HepG2 (cell line): ENCODE data around the gene C16orf95. TPM values are rescaled to one million over a fixed set of nuclear protein-coding genes. Genes with fewer than 3 reads are reported as not detected.

Experiments
- CC2D1A ChIP-seq: sonication (generic); formaldehyde crosslinking; IDR thresholded peaks from 2 replicates; pipeline ENCODE4 v1.8.1; 2023; ENCODE audit warnings: mild to moderate bottlenecking, missing genetic modification reagents
- CEBPG ChIP-seq: IDR thresholded peaks from 2 replicates; pipeline ENCODE4 v1.6.1; 2016
- HOXD1 ChIP-seq: sonication (generic); formaldehyde crosslinking; IDR thresholded peaks from 2 replicates; pipeline ENCODE4 v1.5.0; 2020; ENCODE audit warnings: missing genetic modification reagents
- KDM3A ChIP-seq: IDR thresholded peaks from 2 replicates; pipeline ENCODE4 v1.6.1; 2018; ENCODE audit warnings: low read depth, missing compliant biosample characterization
- MAFG ChIP-seq: sonication (generic); formaldehyde crosslinking; IDR thresholded peaks from 2 replicates; pipeline ENCODE4 v1.5.1; 2020; ENCODE audit warnings: mild to moderate bottlenecking, missing genetic modification reagents
- NCOA2 ChIP-seq: sonication (generic); formaldehyde crosslinking; IDR thresholded peaks from 2 replicates; pipeline ENCODE4 v1.8.0; 2022; ENCODE audit warnings: inconsistent platforms
- NR3C1 ChIP-seq: sonication (generic); formaldehyde crosslinking; IDR thresholded peaks from 2 replicates; pipeline ENCODE4 v1.4.0; 2020; ENCODE audit warnings: missing genetic modification reagents
- SMAD3 ChIP-seq: sonication (generic); formaldehyde crosslinking; IDR thresholded peaks from 2 replicates; pipeline ENCODE4 v1.4.0; 2020; ENCODE audit warnings: missing genetic modification reagents
- SP4 ChIP-seq: sonication (generic); formaldehyde crosslinking; IDR thresholded peaks from 2 replicates; pipeline ENCODE4 v1.8.1; 2023; ENCODE audit warnings: mild to moderate bottlenecking, missing genetic modification reagents
- SRSF9 ChIP-seq: fragments of 200-400 bp; formaldehyde crosslinking; IDR thresholded peaks from 2 replicates; pipeline ENCODE4 v1.6.1; 2018; ENCODE audit warnings: borderline replicate concordance, mild to moderate bottlenecking, low read depth, low read length; ENCODE audit not compliant: insufficient read depth, poor library complexity, severe bottlenecking
- ZBTB20 ChIP-seq: sonication (generic); formaldehyde crosslinking; IDR thresholded peaks from 2 replicates; pipeline ENCODE4 v1.8.1; 2023; ENCODE audit warnings: missing genetic modification reagents, low read depth, mild to moderate bottlenecking, borderline replicate concordance
- ZFP62 ChIP-seq: sonication (generic); formaldehyde crosslinking; IDR thresholded peaks from 2 replicates; pipeline ENCODE4 v1.4.0; 2020; ENCODE audit warnings: missing genetic modification reagents
- ZNF124 ChIP-seq: sonication (generic); formaldehyde crosslinking; IDR thresholded peaks from 2 replicates; pipeline ENCODE4 v1.4.0; 2020; ENCODE audit warnings: missing genetic modification reagents
- ZNF263 ChIP-seq: sonication (generic); formaldehyde crosslinking; IDR thresholded peaks from 2 replicates; pipeline ENCODE4 v1.4.0; 2020; ENCODE audit warnings: missing genetic modification reagents
- ZNF331 ChIP-seq: sonication (generic); formaldehyde crosslinking; IDR thresholded peaks from 2 replicates; pipeline ENCODE4 v1.4.0; 2020; ENCODE audit warnings: missing genetic modification reagents
- ZNF839 ChIP-seq: sonication (generic); formaldehyde crosslinking; IDR thresholded peaks from 2 replicates; pipeline ENCODE4 v1.4.0; 2020; ENCODE audit warnings: missing genetic modification reagents, mild to moderate bottlenecking, borderline replicate concordance
- ZSCAN22 ChIP-seq: sonication (generic); formaldehyde crosslinking; IDR thresholded peaks from 2 replicates; pipeline ENCODE4 v1.4.0; 2020; ENCODE audit warnings: mild to moderate bottlenecking, missing genetic modification reagents
- polyA plus RNA-seq, 8 experiments: library from polyadenylated mRNA; depleted of rRNA in 3 of 8; stranded (reverse) in 7 of 8; unstranded in 1 of 8; fragments of >200 nt; fragmentation: Illumina TruSeq in 4 of 8; extraction: Trizol in 4 of 8; gene quantifications; 2 replicates each; pipeline versions ENCODE4 v1.2.1 to v1.2.3, GENCODE V29; 2011 to 2016; ENCODE audit warnings: low read depth in 4 of 8, missing spikeins in 1 of 8, mixed read lengths in 1 of 8; ENCODE audit not compliant: insufficient read depth in 1 of 8
- total RNA-seq, 5 experiments: library from RNA; depleted of rRNA; stranded (reverse); fragments of >200 nt; fragmentation: Illumina TruSeq; extraction: Trizol; gene quantifications; 2 replicates each; pipeline ENCODE4 v1.2.3, GENCODE V29; 2016; ENCODE audit warnings: low read depth in 1 of 5
- TF ChIP-seq, protein P1 (sequence below): IDR thresholded peaks from 2 replicates; pipeline ENCODE4 v1.6.1; 2012; ENCODE audit warnings: low read depth, low read length, improper control_type of control experiment
- TF ChIP-seq, protein P2 (sequence below): sonication (generic); formaldehyde crosslinking; IDR thresholded peaks from 2 replicates; pipeline ENCODE4 v1.4.0; 2020; ENCODE audit warnings: mild to moderate bottlenecking, missing genetic modification reagents, borderline replicate concordance
- TF ChIP-seq, protein P3 (sequence below): sonication (generic); formaldehyde crosslinking; IDR thresholded peaks from 2 replicates; pipeline ENCODE4 v1.5.0; 2020; ENCODE audit warnings: missing genetic modification reagents
- TF ChIP-seq, protein P4 (sequence below): sonication (generic); formaldehyde crosslinking; IDR thresholded peaks from 2 replicates; pipeline ENCODE4 v1.8.1; 2023; ENCODE audit warnings: mild to moderate bottlenecking, missing genetic modification reagents
- TF ChIP-seq, protein P5 (sequence below): sonication (generic); formaldehyde crosslinking; IDR thresholded peaks from 2 replicates; pipeline ENCODE4 v1.5.0; 2020; ENCODE audit warnings: mild to moderate bottlenecking, missing genetic modification reagents, moderate library complexity

The C16orf95 gene
- total and polyA plus RNA-seq, 2 of the 13 experiments (the other 11 are each of a cell fraction or from before 2014, with no cell fraction given) = 2.8 to 8.6 TPM

DNA sequence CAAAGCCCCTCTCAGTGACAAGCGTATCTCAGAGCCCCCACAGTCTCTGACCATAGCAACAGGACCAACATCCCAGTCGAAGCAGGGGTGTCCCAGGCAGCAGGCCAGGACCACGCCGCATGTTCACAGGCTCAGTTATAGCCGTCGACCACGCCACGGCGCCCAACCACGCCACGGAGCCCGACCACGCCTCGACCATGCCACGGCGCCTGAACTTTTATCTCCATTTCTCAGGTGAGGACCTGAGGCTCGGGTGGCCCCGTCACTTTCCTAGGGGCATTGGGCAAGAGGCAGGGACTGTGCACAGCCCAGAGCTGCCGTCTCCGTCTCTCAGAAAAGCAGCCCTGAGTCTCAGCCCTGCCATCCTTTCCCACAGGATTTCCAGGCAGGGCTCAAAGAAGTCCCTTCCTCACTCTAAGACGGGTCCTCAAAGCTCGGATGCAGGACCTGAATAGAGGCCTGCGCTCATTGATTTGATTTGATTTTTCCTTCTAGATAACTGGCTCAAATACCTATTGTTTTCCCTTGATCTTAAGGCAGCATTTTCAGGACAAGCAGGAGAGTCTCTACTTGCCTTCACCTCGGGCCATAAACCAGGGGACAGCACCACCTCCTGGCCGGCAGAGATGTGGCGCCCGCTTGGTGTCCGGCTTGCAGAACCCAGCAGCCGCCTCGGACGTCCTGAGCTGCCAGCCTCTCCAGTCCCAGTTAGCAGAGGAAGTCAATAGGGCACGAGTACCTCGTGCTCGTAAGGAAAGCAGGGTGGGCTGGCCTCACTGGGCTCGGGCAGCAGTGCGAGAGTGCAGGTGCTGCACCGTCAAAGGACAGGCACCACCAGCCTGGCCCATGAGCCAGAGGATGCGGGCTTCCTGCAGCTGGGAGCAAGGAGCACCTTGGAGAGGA is 38.8 kb downstream of the C16orf95 start (continued):
- TF ChIP-seq, protein P1, sequence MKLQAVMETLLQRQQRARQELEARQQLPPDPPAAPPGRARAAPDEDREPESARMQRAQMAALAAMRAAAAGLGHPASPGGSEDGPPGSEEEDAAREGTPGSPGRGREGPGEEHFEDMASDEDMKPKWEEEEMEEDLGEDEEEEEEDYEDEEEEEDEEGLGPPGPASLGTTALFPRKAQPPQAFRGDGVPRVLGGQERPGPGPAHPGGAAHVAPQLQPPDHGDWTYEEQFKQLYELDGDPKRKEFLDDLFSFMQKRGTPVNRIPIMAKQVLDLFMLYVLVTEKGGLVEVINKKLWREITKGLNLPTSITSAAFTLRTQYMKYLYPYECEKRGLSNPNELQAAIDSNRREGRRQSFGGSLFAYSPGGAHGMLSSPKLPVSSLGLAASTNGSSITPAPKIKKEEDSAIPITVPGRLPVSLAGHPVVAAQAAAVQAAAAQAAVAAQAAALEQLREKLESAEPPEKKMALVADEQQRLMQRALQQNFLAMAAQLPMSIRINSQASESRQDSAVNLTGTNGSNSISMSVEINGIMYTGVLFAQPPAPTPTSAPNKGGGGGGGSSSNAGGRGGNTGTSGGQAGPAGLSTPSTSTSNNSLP = no peak
- TF ChIP-seq, protein P2, sequence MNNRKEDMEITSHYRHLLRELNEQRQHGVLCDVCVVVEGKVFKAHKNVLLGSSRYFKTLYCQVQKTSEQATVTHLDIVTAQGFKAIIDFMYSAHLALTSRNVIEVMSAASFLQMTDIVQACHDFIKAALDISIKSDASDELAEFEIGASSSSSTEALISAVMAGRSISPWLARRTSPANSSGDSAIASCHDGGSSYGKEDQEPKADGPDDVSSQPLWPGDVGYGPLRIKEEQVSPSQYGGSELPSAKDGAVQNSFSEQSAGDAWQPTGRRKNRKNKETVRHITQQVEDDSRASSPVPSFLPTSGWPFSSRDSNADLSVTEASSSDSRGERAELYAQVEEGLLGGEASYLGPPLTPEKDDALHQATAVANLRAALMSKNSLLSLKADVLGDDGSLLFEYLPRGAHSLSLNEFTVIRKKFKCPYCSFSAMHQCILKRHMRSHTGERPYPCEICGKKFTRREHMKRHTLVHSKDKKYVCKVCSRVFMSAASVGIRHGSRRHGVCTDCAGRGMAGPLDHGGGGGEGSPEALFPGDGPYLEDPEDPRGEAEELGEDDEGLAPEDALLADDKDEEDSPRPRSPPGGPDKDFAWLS = no peak
- TF ChIP-seq NCOA2 (CRISPR knock-in tag) (no peak), ZBTB20 (CRISPR knock-in tag) (0 out of 2 replicates have a peak, but pooled peaks have one; percentile 56), KDM3A (CRISPR knock-in tag) (peak; percentile 42; the same call in 1 of the 2 replicates), HOXD1 (CRISPR knock-in tag) (no peak), ZFP62 (CRISPR knock-in tag) (no peak), ZNF263 (CRISPR knock-in tag) (peak; percentile 81), ZNF839 (CRISPR knock-in tag) (peak; percentile 64; the same call in 1 of the 2 replicates), MAFG (CRISPR knock-in tag) (no peak), ZNF124 (CRISPR knock-in tag) (0 out of 2 replicates have a peak, but pooled peaks have one; percentile 37), SP4 (no peak), NR3C1 (CRISPR knock-in tag) (no peak), SMAD3 (CRISPR knock-in tag) (peak; percentile 74; the same call in 1 of the 2 replicates), SRSF9 (no peak), ZNF331 (CRISPR knock-in tag) (peak; percentile 72), CEBPG (no peak), ZSCAN22 (no peak), CC2D1A (CRISPR knock-in tag) (no peak)
- TF ChIP-seq, protein P3, sequence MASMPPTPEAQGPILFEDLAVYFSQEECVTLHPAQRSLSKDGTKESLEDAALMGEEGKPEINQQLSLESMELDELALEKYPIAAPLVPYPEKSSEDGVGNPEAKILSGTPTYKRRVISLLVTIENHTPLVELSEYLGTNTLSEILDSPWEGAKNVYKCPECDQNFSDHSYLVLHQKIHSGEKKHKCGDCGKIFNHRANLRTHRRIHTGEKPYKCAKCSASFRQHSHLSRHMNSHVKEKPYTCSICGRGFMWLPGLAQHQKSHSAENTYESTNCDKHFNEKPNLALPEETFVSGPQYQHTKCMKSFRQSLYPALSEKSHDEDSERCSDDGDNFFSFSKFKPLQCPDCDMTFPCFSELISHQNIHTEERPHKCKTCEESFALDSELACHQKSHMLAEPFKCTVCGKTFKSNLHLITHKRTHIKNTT = no peak
- TF ChIP-seq, protein P4, sequence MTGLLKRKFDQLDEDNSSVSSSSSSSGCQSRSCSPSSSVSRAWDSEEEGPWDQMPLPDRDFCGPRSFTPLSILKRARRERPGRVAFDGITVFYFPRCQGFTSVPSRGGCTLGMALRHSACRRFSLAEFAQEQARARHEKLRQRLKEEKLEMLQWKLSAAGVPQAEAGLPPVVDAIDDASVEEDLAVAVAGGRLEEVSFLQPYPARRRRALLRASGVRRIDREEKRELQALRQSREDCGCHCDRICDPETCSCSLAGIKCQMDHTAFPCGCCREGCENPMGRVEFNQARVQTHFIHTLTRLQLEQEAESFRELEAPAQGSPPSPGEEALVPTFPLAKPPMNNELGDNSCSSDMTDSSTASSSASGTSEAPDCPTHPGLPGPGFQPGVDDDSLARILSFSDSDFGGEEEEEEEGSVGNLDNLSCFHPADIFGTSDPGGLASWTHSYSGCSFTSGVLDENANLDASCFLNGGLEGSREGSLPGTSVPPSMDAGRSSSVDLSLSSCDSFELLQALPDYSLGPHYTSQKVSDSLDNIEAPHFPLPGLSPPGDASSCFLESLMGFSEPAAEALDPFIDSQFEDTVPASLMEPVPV (CRISPR knock-in tag) = no peak
- TF ChIP-seq, protein P5, sequence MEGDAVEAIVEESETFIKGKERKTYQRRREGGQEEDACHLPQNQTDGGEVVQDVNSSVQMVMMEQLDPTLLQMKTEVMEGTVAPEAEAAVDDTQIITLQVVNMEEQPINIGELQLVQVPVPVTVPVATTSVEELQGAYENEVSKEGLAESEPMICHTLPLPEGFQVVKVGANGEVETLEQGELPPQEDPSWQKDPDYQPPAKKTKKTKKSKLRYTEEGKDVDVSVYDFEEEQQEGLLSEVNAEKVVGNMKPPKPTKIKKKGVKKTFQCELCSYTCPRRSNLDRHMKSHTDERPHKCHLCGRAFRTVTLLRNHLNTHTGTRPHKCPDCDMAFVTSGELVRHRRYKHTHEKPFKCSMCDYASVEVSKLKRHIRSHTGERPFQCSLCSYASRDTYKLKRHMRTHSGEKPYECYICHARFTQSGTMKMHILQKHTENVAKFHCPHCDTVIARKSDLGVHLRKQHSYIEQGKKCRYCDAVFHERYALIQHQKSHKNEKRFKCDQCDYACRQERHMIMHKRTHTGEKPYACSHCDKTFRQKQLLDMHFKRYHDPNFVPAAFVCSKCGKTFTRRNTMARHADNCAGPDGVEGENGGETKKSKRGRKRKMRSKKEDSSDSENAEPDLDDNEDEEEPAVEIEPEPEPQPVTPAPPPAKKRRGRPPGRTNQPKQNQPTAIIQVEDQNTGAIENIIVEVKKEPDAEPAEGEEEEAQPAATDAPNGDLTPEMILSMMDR (CRISPR knock-in tag) = peak; percentile 100
